GM20431 (cell line): ENCODE measurements around the gene CYP17A1.

ENCODE experiments used
- in situ Hi-C: fragments of 300-500 bp; cut with MseI, MboI; formaldehyde crosslinking; loops from one replicate; pipeline ENCODE4 v1.15.0; 2020; ENCODE audit warnings: low sequenced_read_pairs; ENCODE audit not compliant: unreplicated experiment

CYP17A1 gene

GRCh38 chr10:102812231-102812876 lies 24.9 kb downstream of the CYP17A1 start:
- in situ Hi-C loops = no loop called here

- in situ Hi-C loops = no loop called here
Observed at GRCh38 chr10:102811346-102811745, 25.9 kb downstream of the CYP17A1 start.

GRCh38 chr10:102808380-102808779 lies 28.8 kb downstream of the CYP17A1 start:
- in situ Hi-C loops = no loop called here

- in situ Hi-C loops = no loop called here
Observed at GRCh38 chr10:102804382-102805055, 32.7 kb downstream of the CYP17A1 start.

- in situ Hi-C loops = no loop called here
Observed at GRCh38 chr10:102802920-102803534, 34.2 kb downstream of the CYP17A1 start.

- in situ Hi-C loops = no loop called here
Observed at GRCh38 chr10:102801978-102802377, 35.2 kb downstream of the CYP17A1 start.

GRCh38 chr10:102801496-102801895 lies 35.7 kb downstream of the CYP17A1 start:
- in situ Hi-C loops = no loop called here

- in situ Hi-C loops = no loop called here
Observed at GRCh38 chr10:102800611-102801335, 36.4 kb downstream of the CYP17A1 start.

GRCh38 chr10:102799691-102800471 lies 37.3 kb downstream of the CYP17A1 start:
- in situ Hi-C loops = no loop called here

- in situ Hi-C loops = no loop called here
Observed at GRCh38 chr10:102796407-102797176, 40.6 kb downstream of the CYP17A1 start.

GRCh38 chr10:102795453-102796406 lies 41.5 kb downstream of the CYP17A1 start:
- in situ Hi-C loops = no loop called here

- in situ Hi-C loops = no loop called here
Observed at GRCh38 chr10:102791754-102792395, 45.3 kb downstream of the CYP17A1 start.

GRCh38 chr10:102785818-102786217 lies 51.4 kb downstream of the CYP17A1 start:
- in situ Hi-C loops = no loop called here

- in situ Hi-C loops = no loop called here
Observed at GRCh38 chr10:102783568-102783967, 53.6 kb downstream of the CYP17A1 start.

GRCh38 chr10:102782673-102783551 lies 54.3 kb downstream of the CYP17A1 start:
- in situ Hi-C loops = no loop called here

- in situ Hi-C loops = no loop called here
Observed at GRCh38 chr10:102781921-102782557, 55.2 kb downstream of the CYP17A1 start.
